PFSK-1 (cell line): ENCODE results near the gene ZAP70.

ENCODE experiments used
- REST ChIP-seq, 2 experiments: IDR thresholded peaks; 2 replicates each; pipeline versions ENCODE4 v1.6.1 to v1.8.0; 2011 to 2012; ENCODE audit warnings: low read depth in 2 of 2, low read length in 2 of 2, control low read depth in 1 of 2, inconsistent platforms in 1 of 2, mild to moderate bottlenecking in 1 of 2, moderate library complexity in 1 of 2; ENCODE audit not compliant: insufficient read depth in 1 of 2
- TAF1 ChIP-seq: IDR thresholded peaks from 2 replicates; pipeline ENCODE4 v1.6.1; 2012; ENCODE audit warnings: low read length, control low read depth, borderline replicate concordance; ENCODE audit not compliant: insufficient read depth

- TF ChIP-seq REST (IDR thresholded peaks at IDR 0.05; ENCODE audit: insufficient read depth in 1 of 2, low read depth in 2 of 2, low read length in 2 of 2), result no peak
- TF ChIP-seq TAF1, result no peak
Measured at GRCh38 chr2:97754690-97755346, 41.4 kb downstream of the ZAP70 start.
